Kidney (tissue), 14 donors: ENCODE data around the gene STEAP3. TPM values are rescaled to one million over a fixed set of nuclear protein-coding genes. Genes with fewer than 3 reads are reported as not detected.

Source experiments
- DNase-seq, 5 donors: peaks; one replicate each; pipeline ENCODE4 v3.0.0-alpha.2; 2013 to 2020
- FAIRE-seq: peaks from 2 replicates; lab custom pipeline; 2012; peaks lifted over from hg19 to GRCh38; lab: Jason Lieb, UNC
- H3K27ac ChIP-seq, 2 donors: one replicate each; pipeline ENCODE4 v1.7.0; 2013; ENCODE audit warnings: low read depth in 2 of 2, low read length in 2 of 2, inconsistent platforms in 1 of 2
- H3K27me3 ChIP-seq: one replicate; pipeline ENCODE4 v1.7.1; 2013; ENCODE audit warnings: low read length, inconsistent platforms; ENCODE audit not compliant: control insufficient read depth, insufficient read depth
- H3K36me3 ChIP-seq, 3 donors: one replicate each; pipeline versions ENCODE4 v1.7.0 to v1.7.1; 2013; ENCODE audit warnings: low read length in 3 of 3, control low read depth in 1 of 3, inconsistent platforms in 1 of 3; ENCODE audit not compliant: insufficient read depth in 3 of 3, control insufficient read depth in 2 of 3
- H3K4me1 ChIP-seq, 3 donors: one replicate each; pipeline versions ENCODE4 v1.7.0 to v1.7.1; 2013; ENCODE audit warnings: low read length in 3 of 3, inconsistent platforms in 1 of 3, low read depth in 1 of 3; ENCODE audit not compliant: control insufficient read depth in 2 of 3, insufficient read depth in 2 of 3
- H3K4me3 ChIP-seq, 3 donors: one replicate each; pipeline versions ENCODE4 v1.7.0 to v1.8.1; 2013; ENCODE audit warnings: low read length in 3 of 3, control low read depth in 1 of 3, inconsistent platforms in 1 of 3
- H3K9ac ChIP-seq, 3 donors: one replicate each; pipeline versions ENCODE4 v1.7.0 to v1.7.1; 2013; ENCODE audit warnings: low read length in 3 of 3, control low read depth in 1 of 3, inconsistent platforms in 1 of 3
- H3K9me3 ChIP-seq, 3 donors: one replicate each; pipeline versions ENCODE4 v1.7.0 to v1.7.1; 2013; ENCODE audit warnings: low read length in 3 of 3, control low read depth in 1 of 3, inconsistent platforms in 1 of 3; ENCODE audit not compliant: control insufficient read depth in 2 of 3, insufficient read depth in 1 of 3
- CTCF ChIP-seq: IDR thresholded peaks from 3 replicates; pipeline ENCODE4 v1.5.1; 2012; ENCODE audit warnings: mild to moderate bottlenecking, moderate library complexity, borderline replicate concordance; ENCODE audit not compliant: insufficient read depth; ENCODE audit errors: extremely low read depth
- intact Hi-C: fragments of 100-400 bp; cut with DNase I; formaldehyde crosslinking; loops from one replicate; pipeline ENCODE4 v1.11.1; 2022
- polyA plus RNA-seq: library from polyadenylated mRNA; stranded (reverse); fragments of 350-450 nt; fragmentation: Illumina TruSeq; extraction: RNeasy Lipid Tissue Mini Kit (QIAGEN cat#74804); gene quantifications from one replicate; pipeline ENCODE4 v1.2.3, GENCODE V29; 2014; ENCODE audit warnings: low read depth, low replicate concordance; ENCODE audit not compliant: insufficient read depth
- total RNA-seq: library from RNA; stranded (reverse); fragmentation: NEBNext Ultra II Directional; extraction: Animal tissue kit (Norgen Biotek cat#: 25700); gene quantifications from one replicate; pipeline ENCODE4 v1.2.1, GENCODE V29; 2021
- donor health status: control.
- donor health status: control.
- donor health status: control.
- donor health status: control.
- donor health status: control.
- donor health status: DM: yes; HTN: yes; CAD: no.
- donor health status: Normal renal cell carcinoma (clear cell type).

The STEAP3 gene
- total and polyA plus RNA-seq, 2 donors from 2014 or later: 6.7 to 25.4 TPM

GRCh38 chr2:119250718-119251290, 27.2 kb downstream of the STEAP3 start:
- TF ChIP-seq CTCF: no peak
- intact Hi-C loops: no loop called here
- H3K4me1 ChIP-seq: no peaks in the 10 kb centered on the region
- DNase-seq: peak in 1 of 5 donors; percentile 22
- FAIRE-seq: no peak
- H3K36me3 ChIP-seq: no peaks in the 10 kb centered on the region
- H3K9ac ChIP-seq: no peak overlapping the region
- no peak overlapping the region for H3K4me3 ChIP-seq
- no peak overlapping the region for H3K27ac ChIP-seq
- H3K9me3 ChIP-seq: no peaks in the 10 kb centered on the region
- H3K27me3 ChIP-seq: no peaks in the 10 kb centered on the region

DNA sequence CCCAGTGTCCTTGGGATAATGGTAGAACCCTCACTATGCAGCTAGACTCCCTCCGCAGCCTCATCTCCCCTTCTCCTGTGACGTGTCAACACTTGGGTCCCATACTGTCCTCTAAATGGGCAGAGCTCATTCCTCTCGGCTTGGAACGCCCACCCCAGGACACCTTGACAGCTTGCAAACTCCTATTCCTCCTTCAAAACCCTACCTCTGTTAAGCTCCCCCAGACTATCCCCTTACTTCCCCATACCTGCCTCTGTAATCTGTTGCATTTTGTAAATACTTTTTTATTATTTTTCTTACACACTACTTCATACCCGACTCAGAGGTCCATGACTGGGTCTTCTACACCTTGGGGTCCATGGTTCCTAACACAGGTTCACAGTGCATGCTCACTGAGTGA, 28.0 kb downstream of the STEAP3 start:
- Histone ChIP-seq H3K4me1 (no peaks in the 10 kb centered on the region), H3K9ac (no peak overlapping the region), H3K9me3 (no peaks in the 10 kb centered on the region), H3K4me3 (no peak overlapping the region), H3K27me3 (no peaks in the 10 kb centered on the region), H3K36me3 (no peaks in the 10 kb centered on the region), H3K27ac (no peak overlapping the region)
- FAIRE-seq (no peak), DNase-seq (peak in 1 of 5 donors; percentile 11)
- TF ChIP-seq CTCF: no peak
- intact Hi-C loops: no loop called here

DNA sequence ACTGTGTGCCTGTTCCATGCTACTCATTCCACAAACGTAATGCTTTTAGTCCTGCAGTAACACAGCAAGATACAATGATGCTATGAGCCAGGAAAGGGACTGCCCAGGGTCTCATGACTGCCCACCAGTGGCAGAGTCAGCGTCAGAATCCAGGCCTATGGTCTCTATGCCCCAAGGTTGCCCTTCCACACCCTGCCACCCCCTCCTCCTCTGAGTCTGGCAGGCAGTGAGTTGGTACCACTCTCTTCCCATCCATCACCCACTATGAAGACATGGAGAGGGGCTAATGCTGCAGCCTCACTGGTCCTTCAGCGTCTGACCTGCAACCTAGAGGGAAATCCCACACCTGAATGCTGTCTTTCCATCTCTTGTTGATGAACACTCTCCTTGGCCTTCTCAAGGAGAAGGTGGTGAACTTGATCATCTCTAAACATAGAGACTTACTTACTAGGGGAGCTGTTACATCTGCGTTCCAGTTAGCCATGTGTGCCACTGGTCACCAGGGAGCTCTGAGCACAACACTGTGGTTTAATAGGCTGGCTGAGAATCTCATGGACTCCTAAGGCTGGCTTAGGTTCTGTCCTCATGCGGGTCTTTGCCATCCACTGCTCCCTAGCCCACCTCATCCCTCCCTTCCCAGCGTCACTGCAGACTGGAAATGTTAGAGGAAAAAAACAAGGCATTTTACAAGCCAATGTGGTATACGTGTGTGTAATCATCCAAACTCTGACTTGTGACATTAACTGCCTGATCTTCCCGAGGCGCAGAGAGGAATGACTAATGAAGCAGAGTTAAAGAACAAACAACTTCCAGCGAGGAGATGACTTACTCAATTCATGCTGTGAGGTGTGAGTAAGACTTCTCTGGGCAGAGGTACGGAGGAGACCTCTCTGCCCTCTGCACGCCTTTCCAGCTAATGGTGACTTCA, 28.8 kb downstream of the STEAP3 start:
- peak in 1 of 5 donors; percentile 7 for DNase-seq
- Histone ChIP-seq H3K4me1 (no peaks in the 10 kb centered on the region), H3K9me3 (no peaks in the 10 kb centered on the region), H3K36me3 (no peaks in the 10 kb centered on the region), H3K27ac (no peak overlapping the region), H3K9ac (no peak overlapping the region), H3K27me3 (no peaks in the 10 kb centered on the region), H3K4me3 (no peak overlapping the region)
- intact Hi-C loops: no loop called here
- TF ChIP-seq CTCF: no peak
- FAIRE-seq: no peak
